Stimulated activated naive B cell treated with anti-CD40 and anti-IgM and Interleukin-4, amounts not matched to agents 10 μg/mL and 1 μg/mL and 100 μg/mL, for 72 hours (primary cell): Measurements from ENCODE around the gene PRKG1.
"Not testable (repeated sequence)": the region's sequence is repeated elsewhere in the genome, so short reads cannot be mapped to it uniquely, and the experiment has no call there.

Source experiments
- ATAC-seq, 2 donors: fragments of 150-1000 bp; cut with Tn5 transposase; replicated peaks; 2 replicates each; pipeline ENCODE4 v1.10.0; 2021; ENCODE audit warnings: moderate library complexity in 1 of 2
- DNase-seq: peaks from one replicate; pipeline ENCODE4 v3.0.0; 2021
- H3K27ac Mint-ChIP-seq: one replicate; pipeline ENCODE4 v1.8.0; 2022; ENCODE audit warnings: mild to moderate bottlenecking, mixed read lengths
- H3K27me3 Mint-ChIP-seq, 2 donors: one replicate each; pipeline ENCODE4 v1.8.0; 2022; ENCODE audit warnings: mixed read lengths in 2 of 2
- H3K36me3 Mint-ChIP-seq, 2 donors: one replicate each; pipeline ENCODE4 v1.8.0; 2022; ENCODE audit warnings: mixed read lengths in 2 of 2, mild to moderate bottlenecking in 1 of 2
- H3K4me1 Mint-ChIP-seq, 2 donors: one replicate each; pipeline ENCODE4 v1.8.0; 2022; ENCODE audit warnings: mixed read lengths in 2 of 2, mild to moderate bottlenecking in 1 of 2
- H3K4me3 Mint-ChIP-seq, 2 donors: one replicate each; pipeline ENCODE4 v1.8.0; 2022; ENCODE audit warnings: mild to moderate bottlenecking in 2 of 2, mixed read lengths in 2 of 2, moderate library complexity in 1 of 2
- H3K9me3 Mint-ChIP-seq, 2 donors: one replicate each; pipeline ENCODE4 v1.8.0; 2022; ENCODE audit warnings: mixed read lengths in 2 of 2, mild to moderate bottlenecking in 1 of 2

PRKG1 gene

GRCh38 chr10:51325649-51326048 lies 251.4 kb downstream of the PRKG1 start:
- Mint-ChIP-seq H3K27me3 (no peaks in the 10 kb centered on the region), H3K36me3 (no peaks in the 10 kb centered on the region), H3K27ac (no peak overlapping the region), H3K4me3 (no peak overlapping the region), H3K4me1 (no peaks in the 10 kb centered on the region), H3K9me3 (peaks cover 0 to 5% of the 10 kb centered on the region in 2 donors)
- DNase-seq (no peak), ATAC-seq (no peak)

- H3K9me3 Mint-ChIP-seq: peaks cover 0 to 5% of the 10 kb centered on the region in 2 donors
- no peak overlapping the region for H3K4me3 Mint-ChIP-seq
- DNase-seq (no peak), ATAC-seq (no peak)
- no peak overlapping the region for H3K27ac Mint-ChIP-seq
- H3K36me3 Mint-ChIP-seq: no peaks in the 10 kb centered on the region
- no peaks in the 10 kb centered on the region for H3K4me1 Mint-ChIP-seq
- no peaks in the 10 kb centered on the region for H3K27me3 Mint-ChIP-seq
These were observed 251.9 kb downstream of the PRKG1 start for GRCh38 chr10:51326174-51326573.

GRCh38 chr10:51327432-51327831 lies 253.1 kb downstream of the PRKG1 start:
- no peaks in the 10 kb centered on the region for H3K27me3 Mint-ChIP-seq
- peaks cover 0 to 5% of the 10 kb centered on the region in 2 donors for H3K9me3 Mint-ChIP-seq
- no peaks in the 10 kb centered on the region for H3K36me3 Mint-ChIP-seq
- DNase-seq (no peak), ATAC-seq (no peak)
- H3K4me1 Mint-ChIP-seq: no peaks in the 10 kb centered on the region
- H3K27ac Mint-ChIP-seq: no peak overlapping the region
- no peak overlapping the region for H3K4me3 Mint-ChIP-seq

- Mint-ChIP-seq H3K27me3 (no peaks in the 10 kb centered on the region), H3K36me3 (no peaks in the 10 kb centered on the region), H3K4me1 (no peaks in the 10 kb centered on the region), H3K4me3 (no peak overlapping the region), H3K9me3 (no peaks in the 10 kb centered on the region), H3K27ac (no peak overlapping the region)
- ATAC-seq (no peak), DNase-seq (no peak)
These were observed 266.1 kb downstream of the PRKG1 start for GRCh38 chr10:51340366-51340765.

- Mint-ChIP-seq H3K27ac (no peak overlapping the region), H3K36me3 (no peaks in the 10 kb centered on the region), H3K4me3 (no peak overlapping the region), H3K9me3 (no peaks in the 10 kb centered on the region), H3K4me1 (no peaks in the 10 kb centered on the region), H3K27me3 (no peaks in the 10 kb centered on the region)
- DNase-seq (no peak), ATAC-seq (no peak)
These were observed 266.7 kb downstream of the PRKG1 start for GRCh38 chr10:51340845-51341610.

GRCh38 chr10:51341745-51342144 lies 267.5 kb downstream of the PRKG1 start:
- not testable (repeated sequence) for H3K9me3 Mint-ChIP-seq, H3K27me3 Mint-ChIP-seq, H3K4me1 Mint-ChIP-seq, H3K36me3 Mint-ChIP-seq, ATAC-seq, DNase-seq, H3K4me3 Mint-ChIP-seq, H3K27ac Mint-ChIP-seq

- Mint-ChIP-seq H3K36me3 (no peaks in the 10 kb centered on the region), H3K27ac (no peak overlapping the region), H3K4me1 (no peaks in the 10 kb centered on the region), H3K9me3 (no peaks in the 10 kb centered on the region), H3K4me3 (no peak overlapping the region), H3K27me3 (no peaks in the 10 kb centered on the region)
- no peak for ATAC-seq
- DNase-seq: no peak
These were observed 268.1 kb downstream of the PRKG1 start for GRCh38 chr10:51342381-51342780.

GRCh38 chr10:51343391-51343790 lies 269.1 kb downstream of the PRKG1 start:
- no peaks in the 10 kb centered on the region for H3K4me1 Mint-ChIP-seq
- H3K9me3 Mint-ChIP-seq: no peaks in the 10 kb centered on the region
- no peaks in the 10 kb centered on the region for H3K27me3 Mint-ChIP-seq
- DNase-seq: no peak
- no peak overlapping the region for H3K27ac Mint-ChIP-seq
- ATAC-seq: no peak
- no peaks in the 10 kb centered on the region for H3K36me3 Mint-ChIP-seq
- H3K4me3 Mint-ChIP-seq: no peak overlapping the region

GRCh38 chr10:51344371-51344770 lies 270.1 kb downstream of the PRKG1 start:
- DNase-seq: no peak
- Mint-ChIP-seq H3K4me3 (no peak overlapping the region), H3K4me1 (no peaks in the 10 kb centered on the region), H3K36me3 (no peaks in the 10 kb centered on the region), H3K27me3 (no peaks in the 10 kb centered on the region), H3K27ac (no peak overlapping the region), H3K9me3 (no peaks in the 10 kb centered on the region)
- ATAC-seq: no peak

- Mint-ChIP-seq H3K27ac (no peak overlapping the region), H3K36me3 (no peaks in the 10 kb centered on the region), H3K27me3 (no peaks in the 10 kb centered on the region), H3K4me1 (no peaks in the 10 kb centered on the region), H3K9me3 (peaks cover 0 to 2% of the 10 kb centered on the region in 2 donors), H3K4me3 (no peak overlapping the region)
- DNase-seq: no peak
- no peak for ATAC-seq
These were observed 274.3 kb downstream of the PRKG1 start for GRCh38 chr10:51348622-51349021.

- Mint-ChIP-seq H3K4me1 (no peaks in the 10 kb centered on the region), H3K27me3 (no peaks in the 10 kb centered on the region), H3K36me3 (no peaks in the 10 kb centered on the region), H3K27ac (no peak overlapping the region), H3K4me3 (no peak overlapping the region), H3K9me3 (peaks cover 0 to 2% of the 10 kb centered on the region in 2 donors)
- DNase-seq: no peak
- no peak for ATAC-seq
These were observed 282.9 kb downstream of the PRKG1 start for GRCh38 chr10:51357170-51357569.

GRCh38 chr10:51358227-51358626 lies 283.9 kb downstream of the PRKG1 start:
- no peaks in the 10 kb centered on the region for H3K27me3 Mint-ChIP-seq
- H3K27ac Mint-ChIP-seq: no peak overlapping the region
- DNase-seq: no peak
- no peak for ATAC-seq
- peaks cover 0 to 2% of the 10 kb centered on the region in 2 donors for H3K4me1 Mint-ChIP-seq
- no peaks in the 10 kb centered on the region for H3K9me3 Mint-ChIP-seq
- no peaks in the 10 kb centered on the region for H3K36me3 Mint-ChIP-seq
- H3K4me3 Mint-ChIP-seq: no peak overlapping the region

- H3K9me3 Mint-ChIP-seq: no peaks in the 10 kb centered on the region
- no peak for ATAC-seq
- DNase-seq: no peak
- no peaks in the 10 kb centered on the region for H3K36me3 Mint-ChIP-seq
- peaks cover 0 to 6% of the 10 kb centered on the region in 2 donors for H3K4me1 Mint-ChIP-seq
- H3K4me3 Mint-ChIP-seq: no peak overlapping the region
- H3K27me3 Mint-ChIP-seq: peaks cover 0 to 8% of the 10 kb centered on the region in 2 donors
- no peak overlapping the region for H3K27ac Mint-ChIP-seq
These were observed 289.1 kb downstream of the PRKG1 start for GRCh38 chr10:51363415-51363814.

GRCh38 chr10:51364674-51365073 lies 290.4 kb downstream of the PRKG1 start:
- peaks cover 0 to 8% of the 10 kb centered on the region in 2 donors for H3K27me3 Mint-ChIP-seq
- no peak overlapping the region for H3K4me3 Mint-ChIP-seq

GRCh38 chr10:51366044-51366443 lies 291.8 kb downstream of the PRKG1 start:
- ATAC-seq (no peak), DNase-seq (no peak)
- no peak overlapping the region for H3K27ac Mint-ChIP-seq
- peaks cover 0 to 6% of the 10 kb centered on the region in 2 donors for H3K4me1 Mint-ChIP-seq
- no peak overlapping the region for H3K4me3 Mint-ChIP-seq
- no peaks in the 10 kb centered on the region for H3K36me3 Mint-ChIP-seq
- peaks cover 0 to 8% of the 10 kb centered on the region in 2 donors for H3K27me3 Mint-ChIP-seq
- H3K9me3 Mint-ChIP-seq: no peaks in the 10 kb centered on the region

More at GRCh38 chr10:51364674-51365073, 290.4 kb downstream of the PRKG1 start:
- ATAC-seq (no peak), DNase-seq (no peak)
- no peak overlapping the region for H3K27ac Mint-ChIP-seq
- H3K9me3 Mint-ChIP-seq: no peaks in the 10 kb centered on the region
- no peaks in the 10 kb centered on the region for H3K36me3 Mint-ChIP-seq
- peaks cover 0 to 6% of the 10 kb centered on the region in 2 donors for H3K4me1 Mint-ChIP-seq
